H54 (cell line): ENCODE measurements around the gene RASGRF2.
"Not testable (repeated sequence)": the region's sequence is repeated elsewhere in the genome, so short reads cannot be mapped to it uniquely, and the experiment has no call there.

Source experiments
- DNase-seq: peaks from one replicate; pipeline ENCODE4 v3.0.0; 2011; ENCODE audit warnings: low spot score, mixed read lengths; ENCODE audit not compliant: insufficient read length
- FAIRE-seq: peaks from 3 replicates; lab custom pipeline; 2011; peaks lifted over from hg19 to GRCh38; lab: Jason Lieb, UNC
- POLR2A ChIP-seq: IDR thresholded peaks from 2 replicates; pipeline ENCODE4 v1.6.1; 2011; ENCODE audit warnings: low read depth, mild to moderate bottlenecking, low read length

The RASGRF2 gene

GRCh38 chr5:81006947-81007636 lies 46.9 kb downstream of the RASGRF2 start:
- DNase-seq: no peak
- no peak for FAIRE-seq
- no peak for TF ChIP-seq POLR2A

- no peak for TF ChIP-seq POLR2A
- DNase-seq (no peak), FAIRE-seq (no peak)
Measured at GRCh38 chr5:81007637-81008027, 47.5 kb downstream of the RASGRF2 start.

GRCh38 chr5:81010336-81011169 lies 50.4 kb downstream of the RASGRF2 start:
- FAIRE-seq: no peak

GRCh38 chr5:81014348-81014747 lies 54.2 kb downstream of the RASGRF2 start:
- DNase-seq: no peak
- TF ChIP-seq POLR2A: no peak
- FAIRE-seq: no peak

More at GRCh38 chr5:81010336-81011169, 50.4 kb downstream of the RASGRF2 start:
- DNase-seq: no peak
- no peak for TF ChIP-seq POLR2A

GRCh38 chr5:81016116-81016515 lies 56.0 kb downstream of the RASGRF2 start:
- DNase-seq (no peak), FAIRE-seq (no peak)
- no peak for TF ChIP-seq POLR2A

GRCh38 chr5:81017320-81017719 lies 57.2 kb downstream of the RASGRF2 start:
- DNase-seq: no peak
- no peak for TF ChIP-seq POLR2A
- FAIRE-seq: no peak

- FAIRE-seq, DNase-seq: not testable (repeated sequence)
Measured at GRCh38 chr5:81018608-81019007, 58.4 kb downstream of the RASGRF2 start.

GRCh38 chr5:81019748-81020147 lies 59.6 kb downstream of the RASGRF2 start:
- DNase-seq: no peak
- TF ChIP-seq POLR2A: no peak
- FAIRE-seq: no peak

GRCh38 chr5:81020478-81021167 lies 60.5 kb downstream of the RASGRF2 start:
- FAIRE-seq (no peak), DNase-seq (no peak)
- no peak for TF ChIP-seq POLR2A

GRCh38 chr5:81021486-81021885 lies 61.3 kb downstream of the RASGRF2 start:
- FAIRE-seq: no peak
- no peak for TF ChIP-seq POLR2A
- no peak for DNase-seq

GRCh38 chr5:81021951-81022687 lies 62.0 kb downstream of the RASGRF2 start:
- DNase-seq (no peak), FAIRE-seq (no peak)
- TF ChIP-seq POLR2A: no peak

GRCh38 chr5:81022688-81023084 lies 62.5 kb downstream of the RASGRF2 start:
- no peak for FAIRE-seq
- no peak for DNase-seq
- TF ChIP-seq POLR2A: no peak

- FAIRE-seq (no peak), DNase-seq (no peak)
Measured at GRCh38 chr5:81023261-81023970, 63.3 kb downstream of the RASGRF2 start.

More at GRCh38 chr5:81023261-81023970, 63.3 kb downstream of the RASGRF2 start:
- no peak for TF ChIP-seq POLR2A
